SK-N-MC (cell line): ENCODE measurements around the gene ARRDC3.
"Not testable (repeated sequence)": the region's sequence is repeated elsewhere in the genome, so short reads cannot be mapped to it uniquely, and the experiment has no call there.

Experiments
- DNase-seq: peaks from one replicate; pipeline ENCODE4 v3.0.0-alpha.2; 2011; ENCODE audit warnings: low read depth, low spot score
- H3K27ac ChIP-seq: fragments of 200-600 bp; sonication (generic); 2 replicates; pipeline ENCODE4 v1.5.1; 2016; ENCODE audit warnings: mixed run types
- H3K36me3 ChIP-seq: fragments of 200-600 bp; sonication (generic); 2 replicates; pipeline ENCODE4 v1.6.1; 2017; ENCODE audit warnings: antibody characterized with exemption, low read length, mixed read lengths; ENCODE audit not compliant: insufficient read depth
- H3K4me3 ChIP-seq: fragments of 200-600 bp; sonication (generic); 2 replicates; pipeline ENCODE4 v1.5.1; 2016
- H3K9ac ChIP-seq: fragments of 200-600 bp; sonication (generic); 2 replicates; pipeline ENCODE4 v1.8.0; 2017; ENCODE audit warnings: mixed run types, mixed read lengths; ENCODE audit not compliant: insufficient read length
- H3K9me3 ChIP-seq: fragments of 200-600 bp; sonication (generic); 2 replicates; pipeline ENCODE4 v1.6.1; 2017; ENCODE audit warnings: low read depth, mild to moderate bottlenecking, antibody characterized with exemption, low read length, moderate library complexity, mixed read lengths
- EZH2 ChIP-seq: fragments of 200-600 bp; sonication (generic); IDR thresholded peaks from one replicate; pipeline ENCODE4 v1.6.1; 2017; ENCODE audit warnings: antibody characterized with exemption
- FOXP2 ChIP-seq: optimal IDR thresholded peaks from 2 replicates; pipeline ENCODE3; 2011; ENCODE audit warnings: mild to moderate bottlenecking, moderate library complexity; ENCODE audit not compliant: insufficient read depth; ENCODE audit errors: extremely low read length, control extremely low read depth
- POLR2AphosphoS5 ChIP-seq: IDR thresholded peaks from 2 replicates; pipeline ENCODE4 v1.6.1; 2012; ENCODE audit warnings: mild to moderate bottlenecking, low read depth, low read length, borderline replicate concordance

The ARRDC3 gene

DNA sequence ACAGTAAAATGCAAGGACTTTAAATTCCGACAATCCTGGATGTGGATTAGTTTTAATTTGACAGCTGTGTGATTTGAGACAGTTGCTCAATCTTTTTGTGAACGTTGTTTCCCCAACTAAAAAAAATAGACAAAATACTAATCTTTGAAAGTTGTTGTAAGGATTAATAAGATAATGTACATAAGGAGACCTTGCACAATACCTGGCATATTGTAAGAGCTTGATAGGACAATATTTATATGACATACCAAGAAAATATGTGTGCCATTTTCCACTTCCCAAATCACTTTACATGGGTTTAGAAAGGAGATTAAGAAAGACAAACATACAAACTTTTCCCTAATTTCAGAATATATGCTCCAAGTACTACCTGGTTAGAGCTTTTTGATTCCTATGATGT is 25.3 kb downstream of the ARRDC3 start:
- Histone ChIP-seq H3K9me3 (peaks cover 4% of the 10 kb centered on the region; the same call in 1 of the 2 replicates), H3K4me3 (no peak overlapping the region), H3K9ac (no peak overlapping the region), H3K27ac (no peak overlapping the region), H3K36me3 (no peaks in the 10 kb centered on the region; the same call in 1 of the 2 replicates)
- DNase-seq, result no peak
- TF ChIP-seq EZH2, result no peak

DNA sequence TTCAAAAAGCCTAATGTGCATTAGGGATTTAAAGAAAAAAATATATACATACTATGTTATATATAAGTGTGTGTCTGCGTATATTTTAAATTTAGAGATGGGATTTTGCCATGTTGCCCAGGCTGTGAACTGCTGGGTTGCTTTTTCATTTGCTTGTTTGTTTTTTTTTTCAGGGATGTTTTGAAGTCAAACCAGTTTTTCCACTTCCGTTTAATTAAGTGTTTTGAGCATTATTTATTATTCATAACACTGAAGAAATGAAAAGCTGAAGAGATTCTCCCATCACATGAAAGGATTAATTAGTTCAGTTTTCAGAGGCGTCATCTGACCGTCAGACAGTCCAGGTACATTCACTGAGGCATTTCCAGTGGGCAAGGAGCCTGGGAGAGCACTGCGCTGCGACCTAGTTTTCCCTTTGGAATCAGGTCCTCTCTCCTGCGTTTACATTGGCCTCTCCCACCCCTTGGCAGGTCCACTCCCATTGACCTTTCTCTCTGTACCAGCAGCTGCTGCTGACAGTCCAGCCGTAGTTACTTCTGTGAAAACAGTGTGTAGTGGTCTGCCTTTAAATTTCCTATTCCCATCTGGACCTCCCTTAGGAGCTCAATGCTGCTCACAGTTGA is 26.0 kb downstream of the ARRDC3 start:
- H3K9ac ChIP-seq, result no peak overlapping the region
- DNase-seq, result no peak
- H3K36me3 ChIP-seq, result no peaks in the 10 kb centered on the region; the same call in 1 of the 2 replicates
- H3K4me3 ChIP-seq, result no peak overlapping the region
- peaks cover 4% of the 10 kb centered on the region; the same call in 1 of the 2 replicates for H3K9me3 ChIP-seq
- TF ChIP-seq FOXP2 (no peak), EZH2 (no peak), POLR2AphosphoS5 (no peak)
- no peak overlapping the region for H3K27ac ChIP-seq

DNA sequence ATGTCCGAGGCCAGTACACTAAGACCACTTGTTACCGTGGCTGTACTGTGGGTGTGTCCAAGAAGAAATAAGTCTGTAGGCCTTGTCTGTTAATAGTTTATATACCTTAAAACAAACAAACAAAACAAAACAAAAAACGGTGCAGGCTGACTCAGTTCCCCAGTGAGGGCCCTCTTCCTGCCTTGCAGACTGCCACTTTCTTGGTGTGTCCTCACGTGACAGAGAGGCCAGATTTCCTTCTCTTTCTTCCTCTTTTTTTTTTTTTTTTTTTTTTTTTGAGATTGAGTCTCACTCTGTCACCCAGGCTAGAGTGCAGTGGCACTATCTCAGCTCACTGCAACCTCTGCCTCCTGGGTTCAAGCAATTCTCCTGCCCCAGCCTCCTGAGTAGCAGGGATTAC is 28.2 kb downstream of the ARRDC3 start:
- not testable (repeated sequence) for H3K9me3 ChIP-seq, DNase-seq, H3K27ac ChIP-seq, H3K4me3 ChIP-seq, H3K36me3 ChIP-seq, H3K9ac ChIP-seq

DNA sequence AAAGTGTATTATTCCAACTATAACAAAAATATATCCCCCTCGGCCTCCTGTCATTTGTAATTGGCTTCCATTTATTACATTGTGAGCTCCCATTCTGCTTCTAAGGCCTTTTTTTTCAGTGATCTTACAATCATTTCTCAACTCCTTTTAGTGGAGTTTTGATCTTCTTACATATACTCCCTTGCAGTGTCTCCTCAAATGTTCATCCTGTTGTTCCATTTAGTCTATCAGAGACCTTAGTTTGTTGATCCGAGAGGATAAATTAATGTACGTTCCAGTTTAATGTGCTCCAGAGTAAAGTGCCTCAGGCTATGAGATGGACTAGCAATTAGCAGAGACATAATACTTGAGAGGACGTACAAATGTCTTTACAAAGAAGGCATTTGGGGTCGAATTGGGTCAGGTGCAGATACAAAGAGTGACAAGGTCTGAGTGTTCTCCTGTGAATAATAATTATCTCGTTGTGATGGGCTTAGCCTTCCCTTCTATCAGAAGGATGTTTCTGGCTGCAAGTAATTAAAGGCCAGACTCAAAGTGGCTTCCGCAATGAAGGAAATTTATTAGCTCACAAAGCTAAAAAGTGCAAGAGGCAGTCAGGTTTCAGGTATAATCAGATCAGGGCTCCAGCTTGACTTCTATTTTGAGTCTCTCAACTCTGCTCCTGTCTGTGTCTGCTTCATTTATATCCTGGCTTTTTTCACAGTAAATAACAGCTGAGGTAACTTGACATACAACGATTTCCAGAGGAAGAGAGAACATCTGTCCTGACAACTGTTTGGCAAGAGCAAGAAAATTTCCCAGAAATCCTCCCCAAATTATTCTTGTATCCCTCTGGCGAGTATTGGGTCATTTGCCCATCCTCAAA is 30.1 kb downstream of the ARRDC3 start:
- no peak for DNase-seq
- H3K4me3 ChIP-seq, result no peak overlapping the region
- no peaks in the 10 kb centered on the region for H3K9me3 ChIP-seq
- H3K36me3 ChIP-seq, result no peaks in the 10 kb centered on the region
- TF ChIP-seq EZH2 (no peak), POLR2AphosphoS5 (no peak), FOXP2 (no peak)
- no peak overlapping the region for H3K27ac ChIP-seq
- no peak overlapping the region for H3K9ac ChIP-seq

DNA sequence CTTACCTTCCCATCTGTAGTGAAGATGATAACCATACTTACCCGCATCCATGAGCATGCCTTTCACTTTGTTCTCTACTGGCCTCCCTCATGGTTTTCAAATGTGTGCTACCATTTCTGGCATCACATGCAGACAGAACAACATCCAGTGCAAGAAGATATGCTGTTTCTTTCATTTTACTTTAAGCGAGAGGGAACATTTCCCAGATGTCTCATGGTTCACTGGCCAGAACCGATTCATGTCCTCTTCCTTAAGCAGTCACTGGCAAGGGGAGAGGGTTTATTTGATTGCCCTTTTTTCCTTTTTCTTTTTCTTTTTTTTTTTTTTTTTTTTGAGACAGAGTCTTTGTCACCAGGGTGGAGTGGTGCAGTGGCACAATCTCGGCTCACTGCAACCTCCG is 37.7 kb downstream of the ARRDC3 start:
- Histone ChIP-seq H3K27ac (no peak overlapping the region), H3K9me3 (no peaks in the 10 kb centered on the region), H3K4me3 (no peak overlapping the region), H3K9ac (no peak overlapping the region), H3K36me3 (no peaks in the 10 kb centered on the region)
- DNase-seq, result no peak
- TF ChIP-seq POLR2AphosphoS5, result no peak
- no peak for TF ChIP-seq EZH2
- no peak for TF ChIP-seq FOXP2

DNA sequence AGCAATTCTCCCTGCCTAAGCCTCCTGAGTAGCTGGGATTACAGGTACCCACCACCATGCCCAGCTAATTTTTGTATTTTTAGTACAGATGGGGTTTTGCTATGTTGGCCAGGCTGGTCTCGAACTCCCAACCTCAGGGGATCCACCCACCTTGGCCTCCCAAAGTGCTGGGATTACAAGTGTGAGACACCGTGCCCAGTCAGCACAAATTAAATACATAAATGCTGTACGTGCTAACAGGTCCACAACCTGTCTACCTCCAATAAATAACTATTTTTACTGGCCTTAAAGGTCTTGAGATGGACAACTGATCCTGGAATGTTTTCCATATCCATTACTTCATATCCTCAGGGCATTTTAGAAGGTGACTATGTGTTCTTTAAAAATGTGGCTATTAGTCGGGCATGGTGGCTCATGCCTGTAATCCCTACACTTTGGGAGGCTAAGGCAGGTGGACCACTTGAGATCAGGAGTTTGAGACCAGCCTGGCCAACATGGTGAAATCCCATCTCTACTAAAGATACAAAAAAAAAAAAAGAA is 38.4 kb downstream of the ARRDC3 start:
- not testable (repeated sequence) for H3K9ac ChIP-seq, H3K27ac ChIP-seq, H3K4me3 ChIP-seq, H3K36me3 ChIP-seq, H3K9me3 ChIP-seq, DNase-seq

DNA sequence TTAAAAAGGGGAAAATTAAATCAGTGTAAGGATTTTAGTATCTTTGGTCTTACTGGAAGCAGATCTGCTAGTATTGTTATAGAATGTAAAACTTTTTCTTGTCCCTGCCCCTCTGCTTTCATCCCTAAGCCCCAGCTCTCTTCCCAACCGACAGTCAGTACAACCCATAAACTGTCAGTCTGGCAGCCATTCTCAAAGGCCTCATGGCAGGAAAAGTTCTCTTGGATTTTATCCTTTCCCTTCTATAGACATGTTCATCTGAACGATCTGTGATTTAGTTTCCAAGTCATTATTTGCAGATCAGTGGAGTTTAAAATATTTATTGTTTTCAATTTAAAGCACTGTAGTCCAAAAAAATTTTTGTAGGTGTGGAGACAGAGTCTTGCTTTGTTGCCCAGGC is 39.2 kb downstream of the ARRDC3 start:
- H3K36me3 ChIP-seq, result no peaks in the 10 kb centered on the region
- no peak overlapping the region for H3K4me3 ChIP-seq
- no peak for DNase-seq
- TF ChIP-seq EZH2 (no peak), FOXP2 (no peak), POLR2AphosphoS5 (no peak)
- H3K9me3 ChIP-seq, result no peaks in the 10 kb centered on the region
- H3K9ac ChIP-seq, result no peak overlapping the region
- H3K27ac ChIP-seq, result no peak overlapping the region

DNA sequence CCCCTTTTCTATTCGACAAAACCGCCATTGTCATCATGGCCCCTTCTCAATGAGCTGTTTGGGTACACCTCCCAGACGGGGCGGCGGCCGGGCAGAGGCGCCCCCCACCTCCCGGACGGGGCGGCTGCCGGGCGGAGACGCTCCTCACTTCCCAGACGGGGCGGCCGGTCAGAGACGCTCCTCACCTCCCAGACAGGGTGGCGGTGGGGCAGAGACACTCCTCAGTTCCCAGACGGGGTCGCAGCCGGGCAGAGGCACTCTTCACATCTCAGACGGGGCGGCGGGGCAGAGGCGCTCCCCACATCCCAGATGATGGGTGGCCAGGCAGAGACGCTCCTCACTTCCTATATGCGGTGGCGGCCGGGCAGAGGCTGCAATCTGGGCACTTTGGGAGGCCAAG is 40.2 kb downstream of the ARRDC3 start:
- H3K36me3 ChIP-seq, H3K4me3 ChIP-seq, H3K27ac ChIP-seq, H3K9ac ChIP-seq, H3K9me3 ChIP-seq, DNase-seq: not testable (repeated sequence)

DNA sequence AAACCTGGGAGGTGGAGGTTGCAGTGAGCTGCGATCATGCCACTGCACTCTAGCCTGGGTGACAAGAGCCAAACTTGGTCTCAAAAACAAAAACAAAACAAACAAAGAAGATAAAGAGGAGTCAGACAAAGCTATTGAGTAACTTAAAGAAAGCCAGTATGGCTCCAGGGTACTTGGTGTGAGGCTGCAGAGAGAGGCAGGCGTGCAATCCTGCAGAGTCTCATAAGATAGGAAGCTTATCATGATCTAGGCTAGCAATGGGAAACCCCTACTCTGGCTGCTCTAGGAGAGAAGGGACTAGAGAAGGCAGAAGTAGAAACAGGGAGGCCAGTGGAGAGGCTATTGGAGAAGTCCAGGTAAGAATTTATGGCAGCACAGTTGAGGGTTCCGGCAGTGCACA is 42.0 kb downstream of the ARRDC3 start:
- no peak for DNase-seq
- Histone ChIP-seq H3K27ac (no peak overlapping the region), H3K9ac (no peak overlapping the region), H3K9me3 (no peaks in the 10 kb centered on the region), H3K36me3 (no peaks in the 10 kb centered on the region), H3K4me3 (no peak overlapping the region)
- TF ChIP-seq POLR2AphosphoS5, result no peak
- TF ChIP-seq FOXP2, result no peak
- no peak for TF ChIP-seq EZH2
